ENCODE measurements around the gene CD79B. TPM values are rescaled to one million over a fixed set of nuclear protein-coding genes. Genes with fewer than 3 reads are reported as not detected.

Gene CD79B
- total and polyA plus RNA-seq, 4 donors = 1.8 to 8.7 (median 5.0) TPM

DNA sequence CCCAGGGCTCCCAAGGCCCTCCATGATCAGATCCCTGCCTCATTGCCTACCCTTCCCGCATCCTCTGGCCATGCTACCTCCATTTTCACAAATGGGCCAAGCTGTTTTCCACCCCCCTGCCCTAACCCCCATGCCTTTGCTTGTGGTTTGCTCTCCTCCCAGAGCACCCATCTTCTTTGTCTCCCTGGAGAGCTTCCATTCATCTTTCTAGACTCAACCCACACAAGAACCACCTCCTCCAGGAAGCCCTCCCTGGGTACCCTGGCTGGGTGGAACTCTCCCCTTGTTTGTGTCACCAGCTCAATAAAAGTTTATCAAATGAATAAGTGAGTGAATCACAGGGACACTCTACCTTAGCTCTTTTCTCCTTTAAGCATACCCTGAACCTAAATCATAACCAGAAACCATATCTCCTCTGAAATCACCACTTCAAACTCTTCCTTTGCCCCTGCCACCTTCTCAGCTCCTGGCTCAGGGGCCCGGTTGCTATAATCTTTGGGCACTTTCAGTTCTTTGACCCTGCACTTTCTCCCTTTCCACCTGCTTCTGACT is 43.5 kb upstream of the CD79B start:
- Histone ChIP-seq H3K9me3 (ENCODE audit: control insufficient read depth in 4 of 4, insufficient read depth in 3 of 4, low read length in 3 of 4) (no peaks in the 10 kb centered on the region), H3K4me1 (ENCODE audit: control insufficient read depth in 5 of 5, insufficient read depth in 5 of 5, low read length in 5 of 5) (peaks cover 0 to 24% (median 4%) of the 10 kb centered on the region in 5 donors), H3K36me3 (ENCODE audit: control insufficient read depth in 4 of 4, insufficient read depth in 4 of 4, low read length in 4 of 4) (no peaks in the 10 kb centered on the region), H3K9ac (ENCODE audit: insufficient read depth in 1 of 2, low read length in 2 of 2) (no peak overlapping the region), H3K27me3 (ENCODE audit: control insufficient read depth in 3 of 3, insufficient read depth in 3 of 3, low read length in 2 of 3) (no peaks in the 10 kb centered on the region), H3K4me3 (no peak overlapping the region), H3K27ac (ENCODE audit: low read depth in 1 of 2, low read length in 1 of 2) (no peak overlapping the region)
- TF ChIP-seq, protein P1, sequence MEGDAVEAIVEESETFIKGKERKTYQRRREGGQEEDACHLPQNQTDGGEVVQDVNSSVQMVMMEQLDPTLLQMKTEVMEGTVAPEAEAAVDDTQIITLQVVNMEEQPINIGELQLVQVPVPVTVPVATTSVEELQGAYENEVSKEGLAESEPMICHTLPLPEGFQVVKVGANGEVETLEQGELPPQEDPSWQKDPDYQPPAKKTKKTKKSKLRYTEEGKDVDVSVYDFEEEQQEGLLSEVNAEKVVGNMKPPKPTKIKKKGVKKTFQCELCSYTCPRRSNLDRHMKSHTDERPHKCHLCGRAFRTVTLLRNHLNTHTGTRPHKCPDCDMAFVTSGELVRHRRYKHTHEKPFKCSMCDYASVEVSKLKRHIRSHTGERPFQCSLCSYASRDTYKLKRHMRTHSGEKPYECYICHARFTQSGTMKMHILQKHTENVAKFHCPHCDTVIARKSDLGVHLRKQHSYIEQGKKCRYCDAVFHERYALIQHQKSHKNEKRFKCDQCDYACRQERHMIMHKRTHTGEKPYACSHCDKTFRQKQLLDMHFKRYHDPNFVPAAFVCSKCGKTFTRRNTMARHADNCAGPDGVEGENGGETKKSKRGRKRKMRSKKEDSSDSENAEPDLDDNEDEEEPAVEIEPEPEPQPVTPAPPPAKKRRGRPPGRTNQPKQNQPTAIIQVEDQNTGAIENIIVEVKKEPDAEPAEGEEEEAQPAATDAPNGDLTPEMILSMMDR (IDR thresholded peaks at IDR 0.05; ENCODE audit: control extremely low read depth, extremely low read depth) = no peak
- DNase-seq = no peak
- no peak for ATAC-seq (ENCODE audit: insufficient read depth, low FRiP score)
- WGBS, 2 donors = 88 to 91% methylated on average over 2 of the region's 2 CpGs

DNA sequence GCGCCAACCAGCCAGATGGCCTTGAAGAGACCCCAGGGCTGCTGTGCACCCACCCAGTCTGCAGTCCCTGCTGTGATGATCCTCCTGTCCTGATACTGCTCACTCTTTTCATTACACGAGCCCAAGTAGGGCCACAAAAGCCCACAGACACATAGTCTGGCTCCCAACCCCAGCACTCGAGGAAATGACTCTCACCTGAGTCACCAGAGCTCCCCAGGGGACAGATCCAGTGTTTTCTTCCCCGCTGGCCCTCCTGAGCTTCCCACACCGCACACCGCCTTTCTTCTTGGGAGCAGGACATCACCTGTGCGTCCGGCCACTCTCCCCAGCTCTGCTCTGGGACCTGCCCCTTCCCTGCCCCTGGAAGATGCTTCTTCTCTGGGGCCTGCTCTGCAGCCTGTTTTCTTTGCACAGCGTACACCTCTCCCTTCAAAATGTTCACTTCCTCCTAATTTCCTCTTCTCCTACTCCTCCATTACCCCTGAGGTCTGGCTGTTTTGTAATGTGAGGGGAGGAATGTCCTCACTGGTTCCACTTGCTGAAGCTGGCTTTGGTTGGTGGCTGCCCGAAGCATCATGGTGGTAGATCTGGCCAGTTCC is 42.6 kb upstream of the CD79B start:
- H3K4me1 ChIP-seq (ENCODE audit: control insufficient read depth in 5 of 5, insufficient read depth in 5 of 5, low read length in 5 of 5) = peaks cover 0 to 15% (median 0%) of the 10 kb centered on the region in 5 donors
- 83 to 86% methylated on average over 10 of the region's 10 CpGs for WGBS, 2 donors
- no peaks in the 10 kb centered on the region for H3K27me3 ChIP-seq (ENCODE audit: control insufficient read depth in 3 of 3, insufficient read depth in 3 of 3, low read length in 2 of 3)
- ATAC-seq (ENCODE audit: insufficient read depth, low FRiP score) (no peak), DNase-seq (no peak)
- no peak overlapping the region for H3K27ac ChIP-seq (ENCODE audit: low read depth in 1 of 2, low read length in 1 of 2)
- no peak overlapping the region for H3K4me3 ChIP-seq
- H3K9ac ChIP-seq (ENCODE audit: insufficient read depth in 1 of 2, low read length in 2 of 2) = no peak overlapping the region
- H3K36me3 ChIP-seq (ENCODE audit: control insufficient read depth in 4 of 4, insufficient read depth in 4 of 4, low read length in 4 of 4) = no peaks in the 10 kb centered on the region
- H3K9me3 ChIP-seq (ENCODE audit: control insufficient read depth in 4 of 4, insufficient read depth in 3 of 4, low read length in 3 of 4) = no peaks in the 10 kb centered on the region
- TF ChIP-seq, protein P1 (IDR thresholded peaks at IDR 0.05; ENCODE audit: control extremely low read depth, extremely low read depth) = no peak

DNA sequence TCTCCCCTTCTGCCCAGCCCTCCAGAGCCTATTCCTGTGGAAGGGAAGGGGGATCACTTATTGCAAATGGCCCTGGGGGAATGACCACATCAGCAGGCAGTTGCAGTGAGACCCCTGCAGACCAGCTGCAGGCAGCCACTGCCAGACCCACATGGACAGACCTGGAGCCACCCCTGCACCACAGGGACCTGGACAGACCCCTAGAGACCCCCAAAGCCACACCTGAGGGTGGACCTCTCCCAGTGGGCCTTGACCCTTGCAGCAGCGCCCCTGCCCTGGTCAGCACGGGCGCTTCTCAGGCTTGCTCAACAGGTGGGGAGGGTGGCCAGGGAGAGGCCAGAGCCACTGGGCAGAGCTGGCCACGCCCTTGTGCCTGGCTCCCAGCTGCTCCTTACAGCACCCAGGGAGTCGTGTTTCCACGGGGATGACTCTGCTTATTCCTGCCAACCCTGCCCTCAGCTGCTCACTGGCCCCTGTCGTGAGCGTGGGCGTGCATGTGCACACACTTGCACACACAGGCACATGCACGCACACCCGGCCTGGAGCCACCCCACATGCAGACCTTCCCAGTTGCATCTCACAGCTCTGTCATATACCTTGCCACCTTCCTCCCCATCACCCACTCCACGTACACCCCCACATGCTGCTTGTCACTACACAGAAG is 41.9 kb upstream of the CD79B start:
- peaks cover 0 to 9% (median 0%) of the 10 kb centered on the region in 5 donors for H3K4me1 ChIP-seq (ENCODE audit: control insufficient read depth in 5 of 5, insufficient read depth in 5 of 5, low read length in 5 of 5)
- H3K36me3 ChIP-seq (ENCODE audit: control insufficient read depth in 4 of 4, insufficient read depth in 4 of 4, low read length in 4 of 4) = no peaks in the 10 kb centered on the region
- no peak overlapping the region for H3K4me3 ChIP-seq
- 79 to 87% methylated on average over 12 of the region's 12 CpGs for WGBS, 2 donors
- H3K27me3 ChIP-seq (ENCODE audit: control insufficient read depth in 3 of 3, insufficient read depth in 3 of 3, low read length in 2 of 3) = no peaks in the 10 kb centered on the region
- no peak for ATAC-seq (ENCODE audit: insufficient read depth, low FRiP score)
- DNase-seq = no peak
- TF ChIP-seq, protein P1 (IDR thresholded peaks at IDR 0.05; ENCODE audit: control extremely low read depth, extremely low read depth) = no peak
- H3K27ac ChIP-seq (ENCODE audit: low read depth in 1 of 2, low read length in 1 of 2) = no peak overlapping the region
- no peaks in the 10 kb centered on the region for H3K9me3 ChIP-seq (ENCODE audit: control insufficient read depth in 4 of 4, insufficient read depth in 3 of 4, low read length in 3 of 4)
- H3K9ac ChIP-seq (ENCODE audit: insufficient read depth in 1 of 2, low read length in 2 of 2) = no peak overlapping the region
